ENCODE data around the gene TDRKH.

Gene TDRKH

GRCh38 chr1:151790071-151790939 lies at the start of gene TDRKH:
Gene TDRKH (minus strand): TSS chr1:151790500. CDS start chr1:151783022, 7,478 bp downstream.
- peak within 1 kb of the TSS; percentile 71 to 85 (median 74) for H3K4me3 ChIP-seq
- H3K4me2 ChIP-seq = peak within 1 kb of the TSS; percentile 94 to 99 (median 97)
- TF ChIP-seq Cebpa-rat (IDR thresholded peaks at IDR 0.05) = no peak
- peak within 1 kb of the TSS in 9 of 11 experiments; percentile 9 to 41 (median 30); a peak in 10 of 22 replicates for H3K27ac ChIP-seq
- no peaks in the 10 kb centered on the region for H3K9me3 ChIP-seq (replicated peaks in 1 of 11)
- peak within 1 kb of the TSS; percentile 51 to 77 (median 73); a peak in 21 of 22 replicates for H3K9ac ChIP-seq
- no peaks in the 10 kb centered on the region for H4K20me1 ChIP-seq
- H3K36me3 ChIP-seq = no peaks in the 10 kb centered on the region; a peak in 1 of 22 replicates
- no peaks in the 10 kb centered on the region for H3K27me3 ChIP-seq
- H3K4me1 ChIP-seq = peaks cover 5 to 35% (median 19%) of the 10 kb centered on the region in 10 experiments; a peak in 18 of 20 replicates

- no peaks in the 10 kb centered on the region for H3K9me3 ChIP-seq (replicated peaks in 1 of 11)
- H3K4me3 ChIP-seq = peak within 1 kb of the TSS; percentile 47 to 72 (median 60)
- H3K9ac ChIP-seq = peak within 1 kb of the TSS in 10 of 11 experiments; percentile 48 to 70 (median 61); a peak in 19 of 22 replicates
- H4K20me1 ChIP-seq = peaks cover 0 to 38% (median 19%) of the 10 kb centered on the region in 11 experiments; a peak in 13 of 22 replicates
- peak within 1 kb of the TSS in 3 of 11 experiments; percentile 30 to 41 (median 32); a peak in 2 of 22 replicates for H3K27ac ChIP-seq
- H3K27me3 ChIP-seq = peaks cover 42 to 75% (median 61%) of the 10 kb centered on the region in 11 experiments
- no peaks in the 10 kb centered on the region for H3K36me3 ChIP-seq
- peak within 1 kb of the TSS; percentile 92 to 100 (median 98) for H3K4me2 ChIP-seq
- no peak for TF ChIP-seq Cebpa-rat (IDR thresholded peaks at IDR 0.05)
- H3K4me1 ChIP-seq = peaks cover 40 to 60% (median 52%) of the 10 kb centered on the region in 10 experiments
Observed at GRCh38 chr1:151839457-151840403, 49.4 kb upstream of the TDRKH start, which contains the start of gene C2CD4D. Gene C2CD4D (minus strand): TSS chr1:151839820. CDS start chr1:151838989, 831 bp downstream.

- Histone ChIP-seq H3K9ac (peak overlapping the region in 2 of 11 experiments; percentile 70; a peak in 3 of 22 replicates), H3K36me3 (no peaks in the 10 kb centered on the region), H3K4me1 (peaks cover 47 to 67% (median 59%) of the 10 kb centered on the region in 10 experiments), H3K27me3 (peaks cover 42 to 75% (median 61%) of the 10 kb centered on the region in 11 experiments), H3K27ac (no peak overlapping the region), H3K4me3 (peak overlapping the region; percentile 47 to 72 (median 60)), H3K4me2 (peak overlapping the region; percentile 92 to 100 (median 98)), H3K9me3 (replicated peaks in 1 of 11) (no peaks in the 10 kb centered on the region), H4K20me1 (peaks cover 0 to 38% (median 19%) of the 10 kb centered on the region in 11 experiments; a peak in 13 of 22 replicates)
- no peak for TF ChIP-seq Cebpa-rat (IDR thresholded peaks at IDR 0.05)
Observed at GRCh38 chr1:151839082-151839412, 48.7 kb upstream of the TDRKH start.

- peaks cover 53 to 70% (median 65%) of the 10 kb centered on the region in 10 experiments for H3K4me1 ChIP-seq
- H3K27me3 ChIP-seq = peaks cover 42 to 75% (median 61%) of the 10 kb centered on the region in 11 experiments
- H3K9me3 ChIP-seq (replicated peaks in 1 of 11) = no peaks in the 10 kb centered on the region
- peaks cover 0 to 38% (median 19%) of the 10 kb centered on the region in 11 experiments; a peak in 13 of 22 replicates for H4K20me1 ChIP-seq
- TF ChIP-seq Cebpa-rat (IDR thresholded peaks at IDR 0.05) = no peak
- peak overlapping the region; percentile 92 to 100 (median 98) for H3K4me2 ChIP-seq
- peak overlapping the region; percentile 24 to 70 (median 60); a peak in 21 of 22 replicates for H3K9ac ChIP-seq
- peak overlapping the region; percentile 47 to 72 (median 60) for H3K4me3 ChIP-seq
- H3K27ac ChIP-seq = peak overlapping the region in 5 of 11 experiments; percentile 23 to 41 (median 32); a peak in 5 of 22 replicates
- no peaks in the 10 kb centered on the region for H3K36me3 ChIP-seq
Observed at GRCh38 chr1:151838222-151839081, 48.2 kb upstream of the TDRKH start.

- no peaks in the 10 kb centered on the region for H3K36me3 ChIP-seq
- peaks cover 42 to 72% (median 61%) of the 10 kb centered on the region in 11 experiments for H3K27me3 ChIP-seq
- H3K4me1 ChIP-seq = peaks cover 59 to 74% (median 70%) of the 10 kb centered on the region in 10 experiments
- TF ChIP-seq Cebpa-rat (IDR thresholded peaks at IDR 0.05) = no peak
- peak overlapping the region; percentile 47 to 72 (median 60) for H3K4me3 ChIP-seq
- peak overlapping the region; percentile 24 to 70 (median 60); a peak in 20 of 22 replicates for H3K9ac ChIP-seq
- H3K9me3 ChIP-seq (replicated peaks in 1 of 11) = no peaks in the 10 kb centered on the region
- H3K27ac ChIP-seq = peak overlapping the region in 2 of 11 experiments; percentile 35 to 41; a peak in 2 of 22 replicates
- peaks cover 0 to 38% (median 19%) of the 10 kb centered on the region in 11 experiments; a peak in 13 of 22 replicates for H4K20me1 ChIP-seq
- peak overlapping the region; percentile 92 to 100 (median 98) for H3K4me2 ChIP-seq
Observed at GRCh38 chr1:151837884-151838221, 47.6 kb upstream of the TDRKH start.

GRCh38 chr1:151837197-151837596 lies 46.9 kb upstream of the TDRKH start:
- Histone ChIP-seq H3K9me3 (replicated peaks in 1 of 11) (no peaks in the 10 kb centered on the region), H3K9ac (peak overlapping the region in 2 of 11 experiments; percentile 17 to 70; a peak in 1 of 22 replicates), H3K4me2 (peak overlapping the region; percentile 92 to 100 (median 98)), H3K4me3 (peak overlapping the region in 2 of 10 experiments; percentile 19 to 62; a peak in 2 of 20 replicates), H3K27ac (no peak overlapping the region; a peak in 1 of 22 replicates), H3K4me1 (peaks cover 65 to 80% (median 77%) of the 10 kb centered on the region in 10 experiments), H3K36me3 (no peaks in the 10 kb centered on the region), H3K27me3 (peaks cover 42 to 66% (median 61%) of the 10 kb centered on the region in 11 experiments), H4K20me1 (peaks cover 0 to 38% (median 19%) of the 10 kb centered on the region in 11 experiments; a peak in 13 of 22 replicates)
- TF ChIP-seq Cebpa-rat (IDR thresholded peaks at IDR 0.05) = no peak

- no peak for TF ChIP-seq Cebpa-rat (IDR thresholded peaks at IDR 0.05)
- no peak overlapping the region for H3K9ac ChIP-seq
- H3K4me1 ChIP-seq = peaks cover 78 to 96% (median 92%) of the 10 kb centered on the region in 10 experiments
- peaks cover 37 to 50% (median 47%) of the 10 kb centered on the region in 11 experiments for H3K27me3 ChIP-seq
- no peak overlapping the region for H3K4me3 ChIP-seq
- H4K20me1 ChIP-seq = peaks cover 0 to 37% (median 19%) of the 10 kb centered on the region in 11 experiments; a peak in 13 of 22 replicates
- no peak overlapping the region for H3K27ac ChIP-seq
- H3K36me3 ChIP-seq = no peaks in the 10 kb centered on the region
- H3K4me2 ChIP-seq = peak overlapping the region in 8 of 11 experiments; percentile 37 to 100 (median 96); a peak in 13 of 22 replicates
- no peaks in the 10 kb centered on the region for H3K9me3 ChIP-seq (replicated peaks in 1 of 11)
Observed at GRCh38 chr1:151835596-151835995, 45.3 kb upstream of the TDRKH start.

Data from BLaER1 treated with 17β-estradiol and CSF1 and Interleukin-3, amounts not matched to agents 10 nM and 100 nM (cell line).